ENCODE measurements around the gene PLCB4. TPM values are rescaled to one million over a fixed set of nuclear protein-coding genes. Genes with fewer than 3 reads are reported as not detected.

PLCB4 gene
- total RNA-seq, 1 donor from 2014 or later = 21.2 TPM

GRCh38 chr20:9399322-9399721 is 330.4 kb downstream of the PLCB4 start:
- DNase-seq (ENCODE audit: extremely low spot score, unreplicated experiment) = no peak
- Mint-ChIP-seq H3K4me3 (no peak overlapping the region), H3K36me3 (peaks cover 5% of the 10 kb centered on the region), H3K27me3 (no peaks in the 10 kb centered on the region), H3K4me1 (ENCODE audit: unreplicated experiment) (no peaks in the 10 kb centered on the region), H3K9me3 (no peaks in the 10 kb centered on the region), H3K27ac (no peak overlapping the region)
- TF ChIP-seq, protein P1, sequence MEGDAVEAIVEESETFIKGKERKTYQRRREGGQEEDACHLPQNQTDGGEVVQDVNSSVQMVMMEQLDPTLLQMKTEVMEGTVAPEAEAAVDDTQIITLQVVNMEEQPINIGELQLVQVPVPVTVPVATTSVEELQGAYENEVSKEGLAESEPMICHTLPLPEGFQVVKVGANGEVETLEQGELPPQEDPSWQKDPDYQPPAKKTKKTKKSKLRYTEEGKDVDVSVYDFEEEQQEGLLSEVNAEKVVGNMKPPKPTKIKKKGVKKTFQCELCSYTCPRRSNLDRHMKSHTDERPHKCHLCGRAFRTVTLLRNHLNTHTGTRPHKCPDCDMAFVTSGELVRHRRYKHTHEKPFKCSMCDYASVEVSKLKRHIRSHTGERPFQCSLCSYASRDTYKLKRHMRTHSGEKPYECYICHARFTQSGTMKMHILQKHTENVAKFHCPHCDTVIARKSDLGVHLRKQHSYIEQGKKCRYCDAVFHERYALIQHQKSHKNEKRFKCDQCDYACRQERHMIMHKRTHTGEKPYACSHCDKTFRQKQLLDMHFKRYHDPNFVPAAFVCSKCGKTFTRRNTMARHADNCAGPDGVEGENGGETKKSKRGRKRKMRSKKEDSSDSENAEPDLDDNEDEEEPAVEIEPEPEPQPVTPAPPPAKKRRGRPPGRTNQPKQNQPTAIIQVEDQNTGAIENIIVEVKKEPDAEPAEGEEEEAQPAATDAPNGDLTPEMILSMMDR (conservative IDR thresholded peaks at IDR 0.05) = no peak

DNA sequence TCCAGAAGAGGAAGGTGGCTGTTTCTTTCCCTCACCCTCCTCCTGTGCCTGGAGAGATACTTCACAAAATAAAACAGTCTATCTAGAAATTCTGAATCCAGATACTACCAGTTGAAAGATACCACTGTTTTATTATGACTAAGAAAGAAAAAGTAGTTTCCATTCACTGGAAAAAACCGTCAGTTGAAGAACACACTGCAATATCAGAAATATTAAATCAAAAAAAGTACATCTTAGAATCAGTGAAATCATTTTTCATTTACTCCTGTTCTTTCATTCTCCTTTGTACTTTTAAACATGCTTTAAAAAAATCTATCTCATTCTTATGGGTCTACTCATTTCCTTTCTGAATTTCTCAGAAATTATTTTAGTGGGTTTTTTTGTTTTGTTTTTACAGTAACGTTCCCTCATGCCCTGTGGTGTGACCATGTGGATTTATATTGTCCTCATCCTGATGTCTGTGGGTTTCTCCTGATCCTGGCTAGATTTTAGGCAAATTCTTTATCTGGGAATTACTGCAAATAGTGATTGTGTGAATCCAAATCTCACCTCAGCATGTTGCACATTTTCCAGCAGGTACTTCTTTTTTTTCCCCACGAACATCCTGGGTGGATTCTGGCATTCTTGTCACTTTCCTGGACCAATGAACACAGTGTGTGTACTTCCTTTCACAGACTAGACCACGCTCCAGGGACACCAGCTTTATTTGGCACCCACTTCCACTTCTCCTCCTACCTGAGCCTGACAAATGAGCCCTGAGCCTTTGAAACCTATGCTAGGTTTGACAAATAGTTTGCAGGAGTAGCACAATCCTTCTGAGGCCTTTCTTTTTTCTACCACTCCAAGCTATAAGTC is 331.5 kb downstream of the PLCB4 start:
- TF ChIP-seq, protein P1 (conservative IDR thresholded peaks at IDR 0.05) = no peak
- no peaks in the 10 kb centered on the region for H3K4me1 Mint-ChIP-seq (ENCODE audit: unreplicated experiment)
- no peak overlapping the region for H3K27ac Mint-ChIP-seq
- H3K36me3 Mint-ChIP-seq = peaks cover 5% of the 10 kb centered on the region
- H3K27me3 Mint-ChIP-seq = no peaks in the 10 kb centered on the region
- no peaks in the 10 kb centered on the region for H3K9me3 Mint-ChIP-seq
- DNase-seq (ENCODE audit: extremely low spot score, unreplicated experiment) = no peak
- H3K4me3 Mint-ChIP-seq = no peak overlapping the region

GRCh38 chr20:9401371-9401770 is 332.5 kb downstream of the PLCB4 start:
- no peaks in the 10 kb centered on the region for H3K4me1 Mint-ChIP-seq (ENCODE audit: unreplicated experiment)
- no peak overlapping the region for H3K4me3 Mint-ChIP-seq
- H3K36me3 Mint-ChIP-seq = peaks cover 5% of the 10 kb centered on the region
- no peaks in the 10 kb centered on the region for H3K27me3 Mint-ChIP-seq
- H3K27ac Mint-ChIP-seq = no peak overlapping the region
- no peaks in the 10 kb centered on the region for H3K9me3 Mint-ChIP-seq
- DNase-seq (ENCODE audit: extremely low spot score, unreplicated experiment) = no peak
- TF ChIP-seq, protein P1 (conservative IDR thresholded peaks at IDR 0.05) = no peak

DNA sequence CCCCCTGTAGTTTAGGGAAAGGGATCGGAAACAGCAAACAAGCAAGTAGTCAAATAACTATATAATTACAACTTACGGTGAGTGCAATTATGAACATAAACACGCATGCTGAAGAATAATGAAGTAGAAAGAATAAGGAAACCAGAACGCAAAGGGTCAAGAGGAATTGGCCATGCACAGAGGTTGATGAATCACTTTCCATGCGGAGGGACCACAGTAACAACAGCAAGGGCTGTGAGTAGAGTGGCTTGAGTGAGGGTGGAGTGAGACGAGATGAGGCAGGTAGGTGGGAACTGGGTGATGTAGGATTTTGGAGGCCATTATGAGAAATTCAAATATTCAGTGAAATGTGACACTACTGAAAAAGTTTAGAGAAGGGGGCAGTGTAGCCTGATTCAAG is 333.3 kb downstream of the PLCB4 start:
- Mint-ChIP-seq H3K36me3 (peaks cover 4% of the 10 kb centered on the region), H3K4me1 (ENCODE audit: unreplicated experiment) (no peaks in the 10 kb centered on the region), H3K27me3 (no peaks in the 10 kb centered on the region), H3K9me3 (no peaks in the 10 kb centered on the region), H3K27ac (no peak overlapping the region), H3K4me3 (no peak overlapping the region)
- no peak for DNase-seq (ENCODE audit: extremely low spot score, unreplicated experiment)
- TF ChIP-seq, protein P1 (conservative IDR thresholded peaks at IDR 0.05) = no peak

GRCh38 chr20:9402546-9402945 is 333.7 kb downstream of the PLCB4 start:
- Mint-ChIP-seq H3K36me3 (no peaks in the 10 kb centered on the region), H3K4me3 (no peak overlapping the region), H3K27me3 (no peaks in the 10 kb centered on the region), H3K4me1 (ENCODE audit: unreplicated experiment) (no peaks in the 10 kb centered on the region), H3K27ac (no peak overlapping the region), H3K9me3 (no peaks in the 10 kb centered on the region)
- DNase-seq (ENCODE audit: extremely low spot score, unreplicated experiment) = no peak
- TF ChIP-seq, protein P1 (conservative IDR thresholded peaks at IDR 0.05) = no peak

Measured in type B pancreatic cell (in vitro differentiated cells).